C4-2B (cell line): ENCODE measurements around the gene GPR27.

Experiments
- H3K27ac ChIP-seq: fragments of 450-650 bp; 2 replicates; pipeline ENCODE4 v1.5.1; 2017
- CTCF ChIP-seq: fragments of 450-650 bp; conservative IDR thresholded peaks from 2 replicates; pipeline ENCODE4 v1.5.1; 2017; ENCODE audit warnings: mild to moderate bottlenecking
- ZFX ChIP-seq: fragments of 450-650 bp; IDR thresholded peaks from 2 replicates; pipeline ENCODE4 v1.6.1; 2017

GPR27 gene

GRCh38 chr3:71785532-71786216 is 32.0 kb downstream of the GPR27 start:
- TF ChIP-seq CTCF (no peak), ZFX (no peak)
- no peak overlapping the region for H3K27ac ChIP-seq

GRCh38 chr3:71786217-71786549 is 32.5 kb downstream of the GPR27 start:
- H3K27ac ChIP-seq = no peak overlapping the region
- TF ChIP-seq ZFX (no peak), CTCF (no peak)

- no peak for TF ChIP-seq ZFX
- no peak for TF ChIP-seq CTCF
- H3K27ac ChIP-seq = no peak overlapping the region
Measured at GRCh38 chr3:71786551-71786950, 32.9 kb downstream of the GPR27 start.

GRCh38 chr3:71787851-71788405 is 34.3 kb downstream of the GPR27 start:
- no peak overlapping the region for H3K27ac ChIP-seq
- TF ChIP-seq CTCF (no peak), ZFX (no peak)

GRCh38 chr3:71789922-71790321 is 36.3 kb downstream of the GPR27 start:
- no peak for TF ChIP-seq CTCF
- no peak for TF ChIP-seq ZFX
- H3K27ac ChIP-seq = no peak overlapping the region

GRCh38 chr3:71791634-71792033 is 38.0 kb downstream of the GPR27 start:
- TF ChIP-seq ZFX (no peak), CTCF (no peak)
- H3K27ac ChIP-seq = no peak overlapping the region

- no peak overlapping the region for H3K27ac ChIP-seq
- no peak for TF ChIP-seq ZFX
- no peak for TF ChIP-seq CTCF
Measured at GRCh38 chr3:71796290-71796689, 42.6 kb downstream of the GPR27 start.
